Glutamatergic neuron (in vitro differentiated cells): ENCODE measurements around the gene CC2D1A. TPM values are rescaled to one million over a fixed set of nuclear protein-coding genes. Genes with fewer than 3 reads are reported as not detected.

Source experiments
- DNase-seq: peaks from one replicate; pipeline ENCODE4 v3.0.0; 2022
- H3K27ac Mint-ChIP-seq: one replicate; pipeline ENCODE4 v1.8.0; 2020; ENCODE audit warnings: mild to moderate bottlenecking, mixed read lengths, inconsistent platforms; ENCODE audit not compliant: unreplicated experiment
- H3K27me3 Mint-ChIP-seq: one replicate; pipeline ENCODE4 v1.8.0; 2020; ENCODE audit warnings: mild to moderate bottlenecking, moderate library complexity, mixed read lengths, inconsistent platforms; ENCODE audit not compliant: unreplicated experiment
- H3K36me3 Mint-ChIP-seq: one replicate; pipeline ENCODE4 v1.8.0; 2020; ENCODE audit warnings: mild to moderate bottlenecking, mixed read lengths, inconsistent platforms; ENCODE audit not compliant: unreplicated experiment
- H3K4me1 Mint-ChIP-seq: one replicate; pipeline ENCODE4 v1.8.0; 2020; ENCODE audit warnings: mild to moderate bottlenecking, low read depth, mixed read lengths, inconsistent platforms; ENCODE audit not compliant: unreplicated experiment
- H3K4me3 Mint-ChIP-seq: one replicate; pipeline ENCODE4 v1.8.0; 2020; ENCODE audit warnings: mild to moderate bottlenecking, mixed read lengths, inconsistent platforms; ENCODE audit not compliant: unreplicated experiment
- H3K9me3 Mint-ChIP-seq: one replicate; pipeline ENCODE4 v1.8.0; 2020; ENCODE audit warnings: mild to moderate bottlenecking, moderate library complexity, mixed read lengths, inconsistent platforms; ENCODE audit not compliant: unreplicated experiment
- total RNA-seq: library from RNA; stranded (reverse); fragmentation: NEBNext Ultra II Directional; extraction: Animal tissue kit (Norgen Biotek cat#: 25700); gene quantifications from one replicate; pipeline ENCODE4 v1.2.1, GENCODE V29; 2021; ENCODE audit not compliant: unreplicated experiment
- TF ChIP-seq, protein P1 (sequence below): fragments of 200-600 bp; sonication (generic); IDR thresholded peaks from one replicate; pipeline ENCODE4 v1.5.0; 2021; ENCODE audit not compliant: partially characterized antibody, unreplicated experiment

Gene CC2D1A
- total RNA-seq, 1 donor from 2014 or later, result 56.3 TPM

DNA sequence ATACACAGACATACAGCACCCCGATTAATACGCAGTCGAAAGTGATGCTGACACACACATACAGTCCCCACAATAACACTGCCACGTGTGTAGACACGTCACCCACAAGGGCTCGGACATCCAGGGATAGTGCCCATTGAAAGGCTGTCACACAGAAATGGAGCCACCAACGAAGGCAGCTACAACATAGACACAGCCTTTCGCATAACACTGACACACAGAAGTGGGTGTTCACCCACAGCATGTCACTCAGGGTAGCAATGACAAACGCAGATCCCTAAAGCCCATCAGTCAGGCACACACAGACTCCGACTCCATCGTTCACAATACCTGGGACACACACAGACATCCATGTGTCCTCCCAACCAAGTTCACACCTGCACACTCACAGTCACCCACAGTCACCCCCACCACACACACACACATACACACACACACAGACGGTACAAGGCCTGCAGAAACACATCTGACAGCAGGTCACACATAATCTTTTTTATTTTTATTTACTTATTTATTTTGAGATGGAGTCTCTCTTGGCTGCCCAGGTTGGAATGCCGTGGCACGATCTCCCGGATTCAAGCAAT is 39.4 kb upstream of the CC2D1A start:
- peaks cover 40% of the 10 kb centered on the region for H3K27me3 Mint-ChIP-seq
- H3K4me3 Mint-ChIP-seq, result peak overlapping the region; percentile 83
- peaks cover 7% of the 10 kb centered on the region for H3K4me1 Mint-ChIP-seq
- TF ChIP-seq, protein P1, sequence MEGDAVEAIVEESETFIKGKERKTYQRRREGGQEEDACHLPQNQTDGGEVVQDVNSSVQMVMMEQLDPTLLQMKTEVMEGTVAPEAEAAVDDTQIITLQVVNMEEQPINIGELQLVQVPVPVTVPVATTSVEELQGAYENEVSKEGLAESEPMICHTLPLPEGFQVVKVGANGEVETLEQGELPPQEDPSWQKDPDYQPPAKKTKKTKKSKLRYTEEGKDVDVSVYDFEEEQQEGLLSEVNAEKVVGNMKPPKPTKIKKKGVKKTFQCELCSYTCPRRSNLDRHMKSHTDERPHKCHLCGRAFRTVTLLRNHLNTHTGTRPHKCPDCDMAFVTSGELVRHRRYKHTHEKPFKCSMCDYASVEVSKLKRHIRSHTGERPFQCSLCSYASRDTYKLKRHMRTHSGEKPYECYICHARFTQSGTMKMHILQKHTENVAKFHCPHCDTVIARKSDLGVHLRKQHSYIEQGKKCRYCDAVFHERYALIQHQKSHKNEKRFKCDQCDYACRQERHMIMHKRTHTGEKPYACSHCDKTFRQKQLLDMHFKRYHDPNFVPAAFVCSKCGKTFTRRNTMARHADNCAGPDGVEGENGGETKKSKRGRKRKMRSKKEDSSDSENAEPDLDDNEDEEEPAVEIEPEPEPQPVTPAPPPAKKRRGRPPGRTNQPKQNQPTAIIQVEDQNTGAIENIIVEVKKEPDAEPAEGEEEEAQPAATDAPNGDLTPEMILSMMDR, result no peak
- H3K9me3 Mint-ChIP-seq, result peaks cover 12% of the 10 kb centered on the region
- DNase-seq, result no peak
- H3K27ac Mint-ChIP-seq, result peak overlapping the region; percentile 66
- H3K36me3 Mint-ChIP-seq, result no peaks in the 10 kb centered on the region

DNA sequence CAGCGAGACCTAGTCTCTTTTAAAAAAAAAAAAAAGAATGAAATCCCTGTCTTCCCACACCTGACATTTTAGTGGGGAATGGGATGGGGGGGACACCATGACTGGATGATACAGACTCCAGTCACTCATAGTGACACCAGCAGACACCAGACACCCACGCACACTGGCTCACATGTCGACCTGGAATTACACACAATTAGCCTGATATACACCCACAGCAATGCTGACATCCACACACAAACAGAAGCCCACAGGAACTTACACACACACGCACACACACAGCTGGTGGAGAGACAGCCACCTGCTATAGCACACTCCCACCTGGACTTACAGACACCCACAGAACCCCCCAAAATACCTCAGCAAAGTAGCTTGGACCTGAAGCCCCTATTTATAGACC is 37.3 kb upstream of the CC2D1A start:
- H3K36me3 Mint-ChIP-seq, result no peaks in the 10 kb centered on the region
- no peak for DNase-seq
- no peak overlapping the region for H3K27ac Mint-ChIP-seq
- H3K4me3 Mint-ChIP-seq, result no peak overlapping the region
- peaks cover 7% of the 10 kb centered on the region for H3K4me1 Mint-ChIP-seq
- H3K27me3 Mint-ChIP-seq, result peaks cover 39% of the 10 kb centered on the region
- TF ChIP-seq, protein P1, result no peak
- peaks cover 12% of the 10 kb centered on the region for H3K9me3 Mint-ChIP-seq

DNA sequence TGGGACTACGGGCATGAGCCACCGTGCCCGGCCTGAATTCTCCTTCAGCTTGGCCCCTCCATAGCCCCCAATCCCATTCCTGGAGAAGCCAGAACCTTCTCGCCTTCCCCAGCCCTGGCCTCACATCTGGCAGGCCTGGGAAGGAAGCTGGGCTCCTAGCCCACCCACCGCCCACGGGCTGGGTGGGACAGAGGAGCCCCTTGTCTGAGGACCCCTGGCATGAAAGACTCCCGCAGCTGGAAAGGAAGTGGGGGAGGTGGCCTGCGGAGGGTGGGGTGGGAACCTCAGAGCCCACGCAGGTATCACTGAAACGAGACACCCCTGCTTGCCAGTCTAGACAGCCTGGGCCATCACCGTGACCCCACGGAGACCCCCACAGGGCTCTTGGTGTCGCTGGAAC is 36.7 kb upstream of the CC2D1A start:
- no peaks in the 10 kb centered on the region for H3K36me3 Mint-ChIP-seq
- peaks cover 6% of the 10 kb centered on the region for H3K4me1 Mint-ChIP-seq
- peaks cover 11% of the 10 kb centered on the region for H3K9me3 Mint-ChIP-seq
- H3K27me3 Mint-ChIP-seq, result peaks cover 34% of the 10 kb centered on the region
- TF ChIP-seq, protein P1, result no peak
- DNase-seq, result no peak
- no peak overlapping the region for H3K27ac Mint-ChIP-seq
- no peak overlapping the region for H3K4me3 Mint-ChIP-seq

DNA sequence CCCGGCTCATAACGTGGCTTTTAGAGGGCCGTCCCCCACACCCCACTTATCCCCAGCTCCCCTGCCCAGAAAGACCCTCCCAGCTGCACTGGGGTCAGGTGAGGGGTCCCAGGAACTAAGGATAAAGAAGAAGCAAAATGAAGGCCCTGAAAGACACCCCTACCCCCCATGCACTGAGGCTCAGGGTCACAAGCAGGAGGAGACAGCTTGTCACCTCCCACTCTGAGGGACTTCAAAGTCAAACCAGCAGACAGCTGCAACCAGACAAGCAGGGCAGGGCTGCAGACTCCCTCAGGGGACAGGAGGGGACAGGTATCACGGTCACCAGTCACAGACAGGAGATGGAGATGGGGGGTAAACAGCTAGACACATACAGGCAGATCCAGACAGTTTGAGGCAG is 35.1 kb upstream of the CC2D1A start:
- TF ChIP-seq, protein P1, result no peak
- DNase-seq, result no peak
- Mint-ChIP-seq H3K36me3 (no peaks in the 10 kb centered on the region), H3K9me3 (peaks cover 9% of the 10 kb centered on the region), H3K27ac (no peak overlapping the region), H3K27me3 (peaks cover 34% of the 10 kb centered on the region), H3K4me1 (peaks cover 4% of the 10 kb centered on the region), H3K4me3 (peak overlapping the region; percentile 49)

DNA sequence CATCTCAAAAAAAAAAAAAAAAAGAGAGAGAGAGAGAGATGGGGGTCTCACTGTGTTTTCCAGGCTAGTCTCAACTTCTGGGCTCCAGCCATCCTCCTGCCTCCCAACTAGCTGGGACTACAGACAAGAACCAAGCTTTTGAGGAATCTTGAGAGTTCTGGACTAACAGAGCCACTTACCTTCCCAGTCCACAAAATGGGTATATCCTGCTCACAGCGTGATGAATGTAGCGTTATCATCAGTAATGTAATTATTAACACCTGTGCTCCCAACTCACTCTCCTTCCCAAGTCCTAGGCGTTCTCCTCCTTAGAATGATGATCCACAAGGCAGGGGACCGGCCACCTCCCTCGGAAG is 33.7 kb upstream of the CC2D1A start:
- H3K9me3 Mint-ChIP-seq, result peaks cover 3% of the 10 kb centered on the region
- H3K27ac Mint-ChIP-seq, result no peak overlapping the region
- TF ChIP-seq, protein P1, result no peak
- no peak overlapping the region for H3K4me3 Mint-ChIP-seq
- peaks cover 28% of the 10 kb centered on the region for H3K27me3 Mint-ChIP-seq
- no peak for DNase-seq
- H3K4me1 Mint-ChIP-seq, result peaks cover 4% of the 10 kb centered on the region
- no peaks in the 10 kb centered on the region for H3K36me3 Mint-ChIP-seq
